CD4-positive, alpha-beta T cell (primary cell): ENCODE data around the gene TMEM151B. TPM values are rescaled to one million over a fixed set of nuclear protein-coding genes. Genes with fewer than 3 reads are reported as not detected.

Source experiments
- ATAC-seq: fragments of 200-7000 bp; cut with Tn5 transposase; one replicate; pipeline ENCODE4 v1.10.0; 2022; ENCODE audit warnings: mild to moderate bottlenecking; ENCODE audit not compliant: poor library complexity
- CTCF ChIA-PET: fragments of 350-600 bp; sonication (Branson Sonifier 250); formaldehyde crosslinking; loops from one replicate; lab custom pipeline; 2021; ENCODE audit warnings: antibody characterized with exemption, inconsistent platforms; lab: Charles Lee
- POLR2A ChIA-PET: fragments of 350-600 bp; sonication (Branson Sonifier 250); formaldehyde crosslinking; loops from one replicate; lab custom pipeline; 2021; ENCODE audit warnings: antibody characterized with exemption, inconsistent platforms; lab: Charles Lee
- DNase-seq, 14 experiments: peaks; one replicate each; pipeline ENCODE4 v3.0.0-alpha.2; 2013 to 2020; ENCODE audit warnings: mixed read lengths in 2 of 14
- H3K27ac ChIP-seq, 2 donors: one replicate each; pipeline versions ENCODE4 v1.5.1 to v1.7.0; 2013; ENCODE audit warnings: low read length in 2 of 2, low read depth in 1 of 2, mild to moderate bottlenecking in 1 of 2
- H3K27me3 ChIP-seq, 2 experiments: 1 replicate in 1 of 2; 2 replicates in 1 of 2; pipeline versions ENCODE4 v1.6.1 to v1.7.0; 2013; ENCODE audit warnings: low read length in 2 of 2, control low read depth in 1 of 2, mild to moderate bottlenecking in 1 of 2, moderate library complexity in 1 of 2; ENCODE audit not compliant: insufficient read depth in 2 of 2, control insufficient read depth in 1 of 2
- H3K36me3 ChIP-seq: one replicate; pipeline ENCODE4 v1.6.1; 2013; ENCODE audit warnings: low read length, control low read depth; ENCODE audit not compliant: insufficient read depth
- H3K4me1 ChIP-seq: one replicate; pipeline ENCODE4 v1.6.1; 2013; ENCODE audit warnings: low read length, control low read depth; ENCODE audit not compliant: insufficient read depth
- H3K4me3 ChIP-seq: one replicate; pipeline ENCODE4 v1.5.1; 2013; ENCODE audit warnings: mild to moderate bottlenecking, low read length, moderate library complexity
- H3K9me3 ChIP-seq, 2 experiments: 1 replicate in 1 of 2; 2 replicates in 1 of 2; pipeline versions ENCODE4 v1.6.1 to v1.7.0; 2013; ENCODE audit warnings: low read length in 2 of 2, mild to moderate bottlenecking in 2 of 2, control low read depth in 1 of 2, moderate library complexity in 1 of 2; ENCODE audit not compliant: control insufficient read depth in 1 of 2, insufficient read depth in 1 of 2
- H3K27ac Mint-ChIP-seq: one replicate; pipeline ENCODE4 v1.8.0; 2020; ENCODE audit warnings: mixed read lengths
- H3K27me3 Mint-ChIP-seq: one replicate; pipeline ENCODE4 v1.8.0; 2021; ENCODE audit warnings: mixed read lengths
- H3K36me3 Mint-ChIP-seq: one replicate; pipeline ENCODE4 v1.8.0; 2021; ENCODE audit warnings: low read depth, mixed read lengths
- H3K4me1 Mint-ChIP-seq: one replicate; pipeline ENCODE4 v1.8.0; 2021; ENCODE audit warnings: low read depth, mixed read lengths
- H3K4me3 Mint-ChIP-seq: one replicate; pipeline ENCODE4 v1.8.0; 2020; ENCODE audit warnings: mild to moderate bottlenecking, mixed read lengths
- H3K9me3 Mint-ChIP-seq: one replicate; pipeline ENCODE4 v1.8.0; 2020; ENCODE audit warnings: mixed read lengths
- intact Hi-C, 2 experiments: fragments of 100-400 bp; cut with DNase I in 1 of 2; cut with micrococcal nuclease in 1 of 2; formaldehyde crosslinking; loops; one replicate each; pipeline versions ENCODE4 v1.15.1 to v1.9.0; 2023 to 2025; cut with DNase I, micrococcal nuclease
- total RNA-seq, 174 experiments: library from RNA in 2 of 174; stranded (reverse) in 2 of 174; gene quantifications; one replicate each; pipeline ENCODE4 v1.2.3 and lab custom pipeline; 2021 to 2026
- TF ChIP-seq, protein P1 (sequence below): fragments of 200-600 bp; IDR thresholded peaks from one replicate; pipeline ENCODE4 v1.8.0; 2022; ENCODE audit warnings: antibody characterized with exemption, mild to moderate bottlenecking

TMEM151B gene
- total RNA-seq, 2 experiments from 2014 or later, result not detected

GRCh38 chr6:44284121-44284520 lies 13.9 kb downstream of the TMEM151B start:
- Mint-ChIP-seq H3K27ac (no peak overlapping the region), H3K36me3 (no peaks in the 10 kb centered on the region), H3K27me3 (peaks cover 64% of the 10 kb centered on the region), H3K4me1 (no peaks in the 10 kb centered on the region), H3K4me3 (no peak overlapping the region), H3K9me3 (no peaks in the 10 kb centered on the region)
- Histone ChIP-seq H3K9me3 (no peaks in the 10 kb centered on the region), H3K4me3 (no peak overlapping the region), H3K4me1 (no peaks in the 10 kb centered on the region), H3K27ac (no peak overlapping the region), H3K27me3 (peaks cover 26 to 31% of the 10 kb centered on the region in 2 experiments), H3K36me3 (no peaks in the 10 kb centered on the region)
- TF ChIP-seq, protein P1, sequence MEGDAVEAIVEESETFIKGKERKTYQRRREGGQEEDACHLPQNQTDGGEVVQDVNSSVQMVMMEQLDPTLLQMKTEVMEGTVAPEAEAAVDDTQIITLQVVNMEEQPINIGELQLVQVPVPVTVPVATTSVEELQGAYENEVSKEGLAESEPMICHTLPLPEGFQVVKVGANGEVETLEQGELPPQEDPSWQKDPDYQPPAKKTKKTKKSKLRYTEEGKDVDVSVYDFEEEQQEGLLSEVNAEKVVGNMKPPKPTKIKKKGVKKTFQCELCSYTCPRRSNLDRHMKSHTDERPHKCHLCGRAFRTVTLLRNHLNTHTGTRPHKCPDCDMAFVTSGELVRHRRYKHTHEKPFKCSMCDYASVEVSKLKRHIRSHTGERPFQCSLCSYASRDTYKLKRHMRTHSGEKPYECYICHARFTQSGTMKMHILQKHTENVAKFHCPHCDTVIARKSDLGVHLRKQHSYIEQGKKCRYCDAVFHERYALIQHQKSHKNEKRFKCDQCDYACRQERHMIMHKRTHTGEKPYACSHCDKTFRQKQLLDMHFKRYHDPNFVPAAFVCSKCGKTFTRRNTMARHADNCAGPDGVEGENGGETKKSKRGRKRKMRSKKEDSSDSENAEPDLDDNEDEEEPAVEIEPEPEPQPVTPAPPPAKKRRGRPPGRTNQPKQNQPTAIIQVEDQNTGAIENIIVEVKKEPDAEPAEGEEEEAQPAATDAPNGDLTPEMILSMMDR, result no peak
- ChIA-PET POLR2A (interaction anchor here (1.5 kb wide), 1 partner anchor 12 kb away, joined by 6 read pairs; no protein-coding TSS in a partner anchor), CTCF (no interaction called here)
- intact Hi-C loops, result no loop called here
- no peak for ATAC-seq
- DNase-seq, result no peak

- Mint-ChIP-seq H3K27me3 (peaks cover 67% of the 10 kb centered on the region), H3K9me3 (no peaks in the 10 kb centered on the region), H3K4me3 (no peak overlapping the region), H3K36me3 (no peaks in the 10 kb centered on the region), H3K4me1 (no peaks in the 10 kb centered on the region), H3K27ac (no peak overlapping the region)
- Histone ChIP-seq H3K4me3 (no peak overlapping the region), H3K27me3 (peaks cover 32 to 35% of the 10 kb centered on the region in 2 experiments), H3K4me1 (no peaks in the 10 kb centered on the region), H3K9me3 (peaks cover 0 to 4% of the 10 kb centered on the region in 2 experiments), H3K36me3 (no peaks in the 10 kb centered on the region), H3K27ac (no peak overlapping the region)
- intact Hi-C loops, result no loop called here
- CTCF ChIA-PET, result no interaction called here
- TF ChIP-seq, protein P1, result no peak
- ATAC-seq (no peak), DNase-seq (no peak)
- POLR2A ChIA-PET, result interaction anchor here (1.5 kb wide), 1 partner anchor 11 kb away, joined by 6 read pairs; no protein-coding TSS in a partner anchor
Observed at GRCh38 chr6:44284867-44285266, 14.6 kb downstream of the TMEM151B start.

DNA sequence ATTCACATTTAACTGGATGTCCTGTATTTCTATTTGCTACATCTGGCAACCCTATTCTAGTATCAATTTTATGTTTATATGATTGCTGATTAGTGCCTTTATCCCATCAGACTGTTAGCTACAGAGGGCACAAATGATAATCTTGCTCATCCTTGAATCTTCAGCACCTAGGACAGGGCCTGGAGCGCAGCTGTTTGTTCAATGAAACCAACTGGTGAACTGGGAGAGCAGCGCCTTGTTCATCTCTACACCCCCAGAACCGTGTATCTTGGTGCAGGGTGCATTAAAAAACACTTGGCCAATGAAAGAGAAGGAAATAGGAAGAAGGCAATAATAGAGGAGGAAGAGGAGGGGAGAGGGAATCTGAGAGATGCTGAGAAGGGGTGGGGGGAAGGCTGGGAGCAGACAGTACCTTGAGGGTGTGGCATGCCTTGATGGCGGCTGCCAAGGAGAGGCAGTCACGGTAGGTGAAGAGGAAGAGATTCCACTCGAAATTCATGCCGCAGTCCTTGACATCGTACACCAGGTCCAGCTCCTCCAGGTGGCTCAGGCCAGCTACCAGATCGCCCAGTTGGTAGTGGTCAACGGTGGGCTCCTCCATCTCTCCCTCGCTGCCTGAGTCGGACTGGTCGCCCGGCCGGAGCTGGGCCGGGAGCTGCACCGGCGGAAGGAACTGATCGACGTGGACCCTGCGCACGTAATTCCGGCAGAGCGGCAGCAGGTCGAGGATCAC lies 15.5 kb downstream of the TMEM151B start:
- H3K9me3 ChIP-seq, result peaks cover 0 to 4% of the 10 kb centered on the region in 2 experiments
- Mint-ChIP-seq H3K4me1 (no peaks in the 10 kb centered on the region), H3K27me3 (peaks cover 71% of the 10 kb centered on the region), H3K4me3 (no peak overlapping the region), H3K27ac (no peak overlapping the region), H3K9me3 (no peaks in the 10 kb centered on the region), H3K36me3 (no peaks in the 10 kb centered on the region)
- peaks cover 40 to 41% of the 10 kb centered on the region in 2 experiments for H3K27me3 ChIP-seq
- ChIA-PET POLR2A (no interaction called here), CTCF (no interaction called here)
- H3K4me1 ChIP-seq, result no peaks in the 10 kb centered on the region
- no peak overlapping the region for H3K27ac ChIP-seq
- TF ChIP-seq, protein P1, result no peak
- ATAC-seq, result no peak
- no peak for DNase-seq
- H3K36me3 ChIP-seq, result no peaks in the 10 kb centered on the region
- intact Hi-C loops, result no loop called here
- no peak overlapping the region for H3K4me3 ChIP-seq
